ENCODE results near the gene POMP. TPM values are rescaled to one million over a fixed set of nuclear protein-coding genes. Genes with fewer than 3 reads are reported as not detected.
"Not testable (repeated sequence)": the region's sequence is repeated elsewhere in the genome, so short reads cannot be mapped to it uniquely, and the experiment has no call there.

POMP gene
- total RNA-seq, 1 donor from 2014 or later: 25.0 TPM

- Histone ChIP-seq H3K4me3 (no peak overlapping the region), H3K36me3 (peaks cover 12 to 47% of the 10 kb centered on the region in 2 donors), H3K4me1 (no peaks in the 10 kb centered on the region), H3K9me3 (no peaks in the 10 kb centered on the region), H3K27ac (no peak overlapping the region), H3K27me3 (no peaks in the 10 kb centered on the region)
- intact Hi-C loops (cut with DNase I): no loop called here
- DNase-seq (ENCODE audit: low spot score in 2 of 2): no peak
- TF ChIP-seq CTCF (IDR thresholded peaks at IDR 0.05): no peak
Observed at GRCh38 chr13:28680541-28680940, 21.6 kb downstream of the POMP start.

GRCh38 chr13:28683169-28683568 is 24.2 kb downstream of the POMP start:
- H3K4me1 ChIP-seq; H3K27me3 ChIP-seq; intact Hi-C loops (cut with DNase I); H3K27ac ChIP-seq; DNase-seq (ENCODE audit: low spot score in 2 of 2); H3K9me3 ChIP-seq; H3K4me3 ChIP-seq: not testable (repeated sequence)
- H3K36me3 ChIP-seq: peaks cover 3 to 21% of the 10 kb centered on the region in 2 donors

GRCh38 chr13:28684257-28684656 is 25.3 kb downstream of the POMP start:
- Histone ChIP-seq H3K36me3 (peaks cover 2 to 10% of the 10 kb centered on the region in 2 donors), H3K27me3 (no peaks in the 10 kb centered on the region), H3K4me1 (no peaks in the 10 kb centered on the region), H3K27ac (no peak overlapping the region), H3K4me3 (no peak overlapping the region), H3K9me3 (peaks cover 0 to 10% of the 10 kb centered on the region in 2 donors)
- no peak for DNase-seq (ENCODE audit: low spot score in 2 of 2)
- intact Hi-C loops (cut with DNase I): no loop called here
- no peak for TF ChIP-seq CTCF (IDR thresholded peaks at IDR 0.05)

- H3K27ac ChIP-seq: no peak overlapping the region
- H3K27me3 ChIP-seq: no peaks in the 10 kb centered on the region
- intact Hi-C loops (cut with DNase I): no loop called here
- H3K9me3 ChIP-seq: peaks cover 0 to 10% of the 10 kb centered on the region in 2 donors
- no peak overlapping the region for H3K4me3 ChIP-seq
- H3K36me3 ChIP-seq: peaks cover 0 to 6% of the 10 kb centered on the region in 2 donors
- DNase-seq (ENCODE audit: low spot score in 2 of 2): no peak
- no peak for TF ChIP-seq CTCF (IDR thresholded peaks at IDR 0.05)
- H3K4me1 ChIP-seq: no peaks in the 10 kb centered on the region
Observed at GRCh38 chr13:28685114-28685513, 26.2 kb downstream of the POMP start.

GRCh38 chr13:28685892-28686291 is 27.0 kb downstream of the POMP start:
- no peak for DNase-seq (ENCODE audit: low spot score in 2 of 2)
- no peak overlapping the region for H3K27ac ChIP-seq
- intact Hi-C loops (cut with DNase I): no loop called here
- no peak overlapping the region for H3K4me3 ChIP-seq
- TF ChIP-seq CTCF (IDR thresholded peaks at IDR 0.05): no peak
- H3K36me3 ChIP-seq: peaks cover 0 to 4% of the 10 kb centered on the region in 2 donors
- H3K27me3 ChIP-seq: no peaks in the 10 kb centered on the region
- H3K9me3 ChIP-seq: peaks cover 0 to 10% of the 10 kb centered on the region in 2 donors
- no peaks in the 10 kb centered on the region for H3K4me1 ChIP-seq

GRCh38 chr13:28693605-28694491 is 34.9 kb downstream of the POMP start:
- intact Hi-C loops (cut with DNase I): not testable (repeated sequence)

More at GRCh38 chr13:28693605-28694491, 34.9 kb downstream of the POMP start:
- H3K4me3 ChIP-seq; H3K4me1 ChIP-seq; H3K27ac ChIP-seq; H3K27me3 ChIP-seq; DNase-seq (ENCODE audit: low spot score in 2 of 2); H3K36me3 ChIP-seq; H3K9me3 ChIP-seq: not testable (repeated sequence)

Data from ascending aorta (tissue), 2 donors.